Esophagus muscularis mucosa (tissue), 4 donors: ENCODE measurements around the gene HOXB7.

ENCODE experiments used
- CTCF ChIP-seq, 3 experiments: fragments of 200-600 bp in 2 of 3; fragments of 450-650 bp in 1 of 3; sonication (generic) in 2 of 3; IDR thresholded peaks; one replicate each; pipeline ENCODE4 v1.5.1; 2017 to 2019; ENCODE audit warnings: antibody characterized with exemption in 3 of 3, mild to moderate bottlenecking in 2 of 3, moderate library complexity in 1 of 3
- EP300 ChIP-seq: sonication (generic); formaldehyde crosslinking; IDR thresholded peaks from one replicate; pipeline ENCODE4 v1.6.1; 2017; ENCODE audit warnings: antibody characterized with exemption
- POLR2A ChIP-seq: fragments of 450-650 bp; IDR thresholded peaks from one replicate; pipeline ENCODE4 v1.6.1; 2017; ENCODE audit warnings: antibody characterized with exemption, moderate library complexity, mild to moderate bottlenecking, low read depth
- POLR2AphosphoS5 ChIP-seq, 2 donors: sonication (generic); formaldehyde crosslinking; IDR thresholded peaks; one replicate each; pipeline ENCODE4 v1.6.1; 2017; ENCODE audit warnings: antibody characterized with exemption in 2 of 2

DNA sequence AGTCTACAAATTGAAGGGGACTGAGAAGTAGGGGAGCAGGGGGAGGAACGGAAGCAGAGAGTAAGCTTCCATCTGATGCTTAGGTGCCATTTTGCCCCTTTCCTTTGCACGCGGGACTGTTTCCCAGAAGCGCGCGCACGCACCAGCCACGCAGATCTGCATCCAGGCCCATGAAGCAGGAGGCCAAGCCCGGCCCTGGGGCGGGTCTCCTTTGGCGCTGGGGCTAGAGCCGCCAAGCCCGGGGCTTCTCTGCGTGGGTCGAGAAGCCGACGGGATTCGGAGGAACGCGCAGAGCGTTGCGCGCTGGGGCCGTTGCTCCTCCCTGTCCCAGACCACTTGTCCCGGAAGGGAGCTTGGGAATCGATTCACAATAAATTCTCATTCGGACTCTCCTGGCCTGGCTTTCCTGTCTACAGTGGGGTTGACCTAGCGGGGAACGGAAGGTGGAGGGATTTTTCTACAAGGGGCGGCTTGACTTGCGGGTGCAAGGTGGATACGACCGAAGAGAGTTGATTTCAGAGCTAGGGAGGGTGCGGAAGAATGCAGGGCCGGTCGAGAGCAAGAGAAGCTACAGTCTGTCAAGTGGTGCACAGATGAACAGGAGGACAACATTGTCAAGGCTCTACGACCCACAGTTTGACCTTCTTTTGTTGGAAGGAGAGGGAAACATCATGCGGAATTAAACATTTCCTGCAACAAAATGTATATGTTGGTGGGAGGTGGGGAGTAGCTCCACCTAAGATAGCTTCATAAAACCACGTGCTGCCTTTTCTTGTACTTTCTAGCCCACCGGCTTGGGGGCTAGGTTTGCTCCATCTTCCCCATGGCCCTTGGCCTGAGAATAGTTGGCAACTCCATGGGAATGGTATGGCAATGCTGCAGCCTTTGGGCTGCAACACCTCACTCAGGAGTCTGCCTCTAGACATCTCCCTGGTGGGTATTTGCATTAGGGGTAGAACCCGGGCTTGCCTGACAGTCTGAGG is 10.9 kb upstream of the HOXB7 start:
- TF ChIP-seq POLR2A: no peak
- TF ChIP-seq POLR2AphosphoS5 (IDR thresholded peaks at IDR 0.05): no peak
- TF ChIP-seq CTCF (IDR thresholded peaks at IDR 0.05): no peak
- no peak for TF ChIP-seq EP300
